SK-N-SH (cell line): ENCODE measurements around the gene SAMD4A. TPM values are rescaled to one million over a fixed set of nuclear protein-coding genes. Genes with fewer than 3 reads are reported as not detected.
A peak's percentile ranks its signal among the peaks of the same experiment; 100 is the strongest.

Experiments
- CTCF ChIA-PET: fragments of 300-600, 350-600 bp; formaldehyde crosslinking; extraction: SDS; loops from one replicate; lab custom pipeline; 2021; lab: Yijun Ruan, JAX
- POLR2A ChIA-PET: fragments of 350-600 bp; sonication (Branson Sonifier 250); formaldehyde crosslinking; extraction: SDS; loops from one replicate; lab custom pipeline; 2020; ENCODE audit warnings: antibody characterized with exemption, inconsistent platforms; lab: Yijun Ruan, JAX
- DNase-seq: peaks from one replicate; pipeline ENCODE4 v3.0.0; 2012
- H2AFZ ChIP-seq: fragments of 200-600 bp; sonication (generic); 2 replicates; pipeline ENCODE4 v1.8.1; 2016; ENCODE audit warnings: antibody characterized with exemption, mild to moderate bottlenecking, low read depth
- H3F3A ChIP-seq: fragments of 200-600 bp; sonication (generic); replicated peaks from 2 replicates; pipeline ENCODE3; 2016; ENCODE audit warnings: antibody characterized with exemption, mild to moderate bottlenecking; ENCODE audit not compliant: insufficient read depth
- H3K27ac ChIP-seq, 2 experiments: fragments of 200-500 bp in 1 of 2; fragments of 200-600 bp in 1 of 2; sonication (Bioruptor generic) in 1 of 2; sonication (generic), shearing (Covaris generic) in 1 of 2; 2 replicates each; pipeline versions ENCODE4 v1.5.1 to v1.6.1; 2014 to 2016; ENCODE audit warnings: low read depth in 2 of 2, inconsistent platforms in 1 of 2, low read length in 1 of 2, mild to moderate bottlenecking in 1 of 2, mixed read lengths in 1 of 2
- H3K27me3 ChIP-seq: fragments of 200-600 bp; sonication (generic), shearing (Covaris generic); 2 replicates; pipeline ENCODE4 v1.6.1; 2016; ENCODE audit warnings: mixed run types; ENCODE audit not compliant: insufficient read depth
- H3K36me3 ChIP-seq, 2 experiments: fragments of 200-500 bp in 1 of 2; fragments of 200-600 bp in 1 of 2; sonication (Bioruptor generic) in 1 of 2; sonication (generic) in 1 of 2; replicated peaks in 1 of 2; 2 replicates each; pipeline versions ENCODE3 to v1.5.1; 2014 to 2016; ENCODE audit warnings: low read length in 1 of 2, mild to moderate bottlenecking in 1 of 2; ENCODE audit not compliant: insufficient read depth in 2 of 2, control insufficient read depth in 1 of 2
- H3K4me1 ChIP-seq, 2 experiments: fragments of 200-500 bp in 1 of 2; fragments of 200-600 bp in 1 of 2; sonication (Bioruptor generic) in 1 of 2; sonication (generic), shearing (Covaris generic) in 1 of 2; 2 replicates each; pipeline versions ENCODE4 v1.5.1 to v1.6.1; 2014 to 2016; ENCODE audit warnings: low read depth in 1 of 2, low read length in 1 of 2, mixed run types in 1 of 2; ENCODE audit not compliant: insufficient read depth in 2 of 2, control insufficient read depth in 1 of 2
- H3K4me2 ChIP-seq: fragments of 200-600 bp; sonication (generic), shearing (Covaris generic); 2 replicates; pipeline ENCODE4 v1.6.1; 2017; ENCODE audit warnings: mixed run types
- H3K4me3 ChIP-seq, 2 experiments: fragments of 200-500 bp in 1 of 2; fragments of 200-600 bp in 1 of 2; sonication (Bioruptor generic) in 1 of 2; sonication (generic), shearing (Covaris generic) in 1 of 2; 2 replicates each; pipeline versions ENCODE4 v1.5.1 to v1.8.1; 2014 to 2016; ENCODE audit warnings: low read depth in 2 of 2, inconsistent platforms in 1 of 2, low read length in 1 of 2, mild to moderate bottlenecking in 1 of 2, mixed read lengths in 1 of 2, moderate library complexity in 1 of 2
- H3K79me2 ChIP-seq: fragments of 200-600 bp; sonication (generic); 2 replicates; pipeline ENCODE4 v1.8.1; 2017; ENCODE audit warnings: mild to moderate bottlenecking; ENCODE audit not compliant: insufficient read depth
- H3K9ac ChIP-seq: fragments of 200-600 bp; sonication (generic); 2 replicates; pipeline ENCODE4 v1.6.1; 2017; ENCODE audit warnings: mixed run types
- H3K9me2 ChIP-seq: fragments of 200-600 bp; sonication (generic); 2 replicates; pipeline ENCODE4 v1.6.1; 2017; ENCODE audit warnings: mixed run types
- H3K9me3 ChIP-seq: fragments of 200-600 bp; sonication (generic); 2 replicates; pipeline ENCODE4 v1.6.1; 2017; ENCODE audit warnings: mixed run types, mild to moderate bottlenecking, moderate library complexity
- H4K20me1 ChIP-seq: fragments of 200-600 bp; sonication (generic); 2 replicates; pipeline ENCODE4 v1.6.1; 2017; ENCODE audit warnings: mild to moderate bottlenecking, mixed run types; ENCODE audit not compliant: insufficient read depth
- EP300 ChIP-seq, 2 experiments: IDR thresholded peaks; 2 replicates each; pipeline versions ENCODE4 v1.4.0 to v1.6.1; 2012; ENCODE audit warnings: borderline replicate concordance in 1 of 2, low read depth in 1 of 2, low read length in 1 of 2
- FOXJ3 ChIP-seq: sonication (generic); formaldehyde crosslinking; IDR thresholded peaks from 2 replicates; pipeline ENCODE4 v1.5.1; 2020; ENCODE audit warnings: mild to moderate bottlenecking, missing genetic modification reagents
- JUND ChIP-seq: IDR thresholded peaks from 2 replicates; pipeline ENCODE4 v1.4.0; 2012
- MXI1 ChIP-seq: IDR thresholded peaks from 2 replicates; pipeline ENCODE4 v1.6.1; 2012; ENCODE audit warnings: mild to moderate bottlenecking, low read depth, low read length, improper control_type of control experiment
- PBX3 ChIP-seq: IDR thresholded peaks from 2 replicates; pipeline ENCODE4; 2012
- POLR2AphosphoS5 ChIP-seq: IDR thresholded peaks from 2 replicates; pipeline ENCODE4 v1.6.1; 2012; ENCODE audit warnings: low read depth, low read length
- RCOR1 ChIP-seq: fragments of 150-350 bp; IDR thresholded peaks from 2 replicates; pipeline ENCODE4 v1.6.1; 2017; ENCODE audit warnings: antibody characterized with exemption, low read length
- SIN3A ChIP-seq: IDR thresholded peaks from 2 replicates; pipeline ENCODE4 v1.6.1; 2012; ENCODE audit warnings: low read depth, mild to moderate bottlenecking, low read length, moderate library complexity, borderline replicate concordance
- TAF1 ChIP-seq: IDR thresholded peaks from 2 replicates; pipeline ENCODE4 v1.6.1; 2012; ENCODE audit warnings: low read depth, mild to moderate bottlenecking, low read length, moderate library complexity, borderline replicate concordance
- USF1 ChIP-seq: IDR thresholded peaks from 2 replicates; pipeline ENCODE4 v1.4.0; 2012; ENCODE audit warnings: low read depth, borderline replicate concordance
- WGBS: methylation state at CpG from one replicate; pipeline ENCODE4 v1.1.6; 2017; ENCODE audit warnings: low lambda C conversion rate; 5-methylcytosine and 5-hydroxymethylcytosine counted together
- polyA plus RNA-seq, 3 experiments: library from polyadenylated mRNA; depleted of rRNA; stranded (reverse); fragments of >200 nt; gene quantifications; 2 replicates each; pipeline ENCODE4 v1.2.3, GENCODE V29; 2012
- TF ChIP-seq, protein P1 (sequence below): fragments of 150-350 bp; IDR thresholded peaks from 2 replicates; pipeline ENCODE4 v1.6.1; 2016; ENCODE audit warnings: mild to moderate bottlenecking, low read depth, low read length
- TF ChIP-seq, protein P2 (sequence below): IDR thresholded peaks from 2 replicates; pipeline ENCODE4 v1.4.0; 2012; ENCODE audit warnings: low read depth, borderline replicate concordance

The SAMD4A gene
- polyA plus RNA-seq, 1 of the 3 experiments (the other 2 are of a cell fraction): 5.0 TPM

DNA sequence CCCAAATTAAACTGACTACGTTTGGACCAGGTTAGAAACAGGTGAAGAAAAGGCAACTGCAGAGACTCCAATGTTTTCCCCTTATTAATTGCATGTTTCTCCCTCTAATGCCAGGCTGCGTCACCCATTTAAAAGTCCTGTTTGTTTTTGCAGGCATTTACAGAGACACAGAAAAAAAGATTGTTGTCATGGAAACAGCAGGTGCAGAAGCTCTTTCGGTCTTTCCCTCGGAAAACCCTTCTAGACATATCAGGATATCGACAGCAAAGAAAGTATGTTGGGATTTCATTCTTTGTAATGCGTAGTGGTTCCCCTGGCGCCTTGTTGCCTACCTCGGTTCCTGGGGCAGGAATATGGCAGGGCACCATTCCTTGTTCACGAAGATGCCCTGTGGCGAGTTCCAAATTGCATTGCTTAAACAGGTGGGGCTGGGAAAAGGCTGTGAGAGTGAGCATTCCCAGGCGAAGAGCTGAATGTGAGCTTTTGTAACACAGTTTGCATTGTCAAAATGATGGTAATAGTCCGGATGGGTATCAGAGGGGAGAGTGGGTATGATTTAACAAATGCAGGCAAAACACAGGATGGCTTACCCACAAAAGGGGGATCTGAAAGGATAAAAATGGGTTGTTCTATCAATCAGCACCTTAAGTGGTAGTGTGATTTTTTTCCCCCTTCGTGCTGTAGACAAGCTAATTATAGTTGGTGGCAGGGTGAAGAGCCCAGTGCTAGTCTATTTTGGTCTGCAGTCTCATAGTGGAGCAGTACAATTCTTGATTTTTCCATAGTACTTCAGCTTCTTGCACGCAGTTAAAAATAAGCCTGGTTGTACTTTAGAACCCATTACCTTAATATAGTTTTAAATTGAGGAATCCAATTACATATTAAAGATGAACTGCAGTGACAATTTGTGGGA lies 203.3 kb downstream of the SAMD4A start:
- no peak overlapping the region for H3K4me2 ChIP-seq
- H3F3A ChIP-seq: peaks cover 38% of the 10 kb centered on the region
- TF ChIP-seq SIN3A (no peak), EP300 (IDR thresholded peaks at IDR 0.05; ENCODE audit: borderline replicate concordance in 1 of 2, low read depth in 1 of 2, low read length in 1 of 2) (no peak), RCOR1 (no peak), PBX3 (no peak), FOXJ3 (no peak)
- TF ChIP-seq, protein P1, sequence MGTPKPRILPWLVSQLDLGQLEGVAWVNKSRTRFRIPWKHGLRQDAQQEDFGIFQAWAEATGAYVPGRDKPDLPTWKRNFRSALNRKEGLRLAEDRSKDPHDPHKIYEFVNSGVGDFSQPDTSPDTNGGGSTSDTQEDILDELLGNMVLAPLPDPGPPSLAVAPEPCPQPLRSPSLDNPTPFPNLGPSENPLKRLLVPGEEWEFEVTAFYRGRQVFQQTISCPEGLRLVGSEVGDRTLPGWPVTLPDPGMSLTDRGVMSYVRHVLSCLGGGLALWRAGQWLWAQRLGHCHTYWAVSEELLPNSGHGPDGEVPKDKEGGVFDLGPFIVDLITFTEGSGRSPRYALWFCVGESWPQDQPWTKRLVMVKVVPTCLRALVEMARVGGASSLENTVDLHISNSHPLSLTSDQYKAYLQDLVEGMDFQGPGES: no peak
- TF ChIP-seq, protein P2, sequence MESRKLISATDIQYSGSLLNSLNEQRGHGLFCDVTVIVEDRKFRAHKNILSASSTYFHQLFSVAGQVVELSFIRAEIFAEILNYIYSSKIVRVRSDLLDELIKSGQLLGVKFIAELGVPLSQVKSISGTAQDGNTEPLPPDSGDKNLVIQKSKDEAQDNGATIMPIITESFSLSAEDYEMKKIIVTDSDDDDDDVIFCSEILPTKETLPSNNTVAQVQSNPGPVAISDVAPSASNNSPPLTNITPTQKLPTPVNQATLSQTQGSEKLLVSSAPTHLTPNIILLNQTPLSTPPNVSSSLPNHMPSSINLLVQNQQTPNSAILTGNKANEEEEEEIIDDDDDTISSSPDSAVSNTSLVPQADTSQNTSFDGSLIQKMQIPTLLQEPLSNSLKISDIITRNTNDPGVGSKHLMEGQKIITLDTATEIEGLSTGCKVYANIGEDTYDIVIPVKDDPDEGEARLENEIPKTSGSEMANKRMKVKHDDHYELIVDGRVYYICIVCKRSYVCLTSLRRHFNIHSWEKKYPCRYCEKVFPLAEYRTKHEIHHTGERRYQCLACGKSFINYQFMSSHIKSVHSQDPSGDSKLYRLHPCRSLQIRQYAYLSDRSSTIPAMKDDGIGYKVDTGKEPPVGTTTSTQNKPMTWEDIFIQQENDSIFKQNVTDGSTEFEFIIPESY: no peak
- peaks cover 16 to 36% of the 10 kb centered on the region in 2 experiments for H3K36me3 ChIP-seq
- no peaks in the 10 kb centered on the region for H3K9me2 ChIP-seq
- no peak overlapping the region for H2AFZ ChIP-seq
- 95% methylated on average over 14 of the region's 14 CpGs for WGBS
- no peaks in the 10 kb centered on the region for H3K9me3 ChIP-seq
- no peak overlapping the region for H3K4me3 ChIP-seq
- H3K9ac ChIP-seq: no peak overlapping the region
- no peak for DNase-seq
- H4K20me1 ChIP-seq: no peaks in the 10 kb centered on the region; the same call in 1 of the 2 replicates
- H3K79me2 ChIP-seq: peaks cover 4% of the 10 kb centered on the region; the same call in 1 of the 2 replicates
- H3K4me1 ChIP-seq: peaks cover 14 to 28% of the 10 kb centered on the region in 2 experiments
- ChIA-PET CTCF (interaction anchor here (1.0 to 3.1 kb wide), 4 partner anchors 9 to 206 kb away, joined by 3 to 13 read pairs (median 3); no protein-coding TSS in a partner anchor), POLR2A (no interaction called here)
- H3K27me3 ChIP-seq: no peaks in the 10 kb centered on the region
- H3K27ac ChIP-seq: no peak overlapping the region

DNA sequence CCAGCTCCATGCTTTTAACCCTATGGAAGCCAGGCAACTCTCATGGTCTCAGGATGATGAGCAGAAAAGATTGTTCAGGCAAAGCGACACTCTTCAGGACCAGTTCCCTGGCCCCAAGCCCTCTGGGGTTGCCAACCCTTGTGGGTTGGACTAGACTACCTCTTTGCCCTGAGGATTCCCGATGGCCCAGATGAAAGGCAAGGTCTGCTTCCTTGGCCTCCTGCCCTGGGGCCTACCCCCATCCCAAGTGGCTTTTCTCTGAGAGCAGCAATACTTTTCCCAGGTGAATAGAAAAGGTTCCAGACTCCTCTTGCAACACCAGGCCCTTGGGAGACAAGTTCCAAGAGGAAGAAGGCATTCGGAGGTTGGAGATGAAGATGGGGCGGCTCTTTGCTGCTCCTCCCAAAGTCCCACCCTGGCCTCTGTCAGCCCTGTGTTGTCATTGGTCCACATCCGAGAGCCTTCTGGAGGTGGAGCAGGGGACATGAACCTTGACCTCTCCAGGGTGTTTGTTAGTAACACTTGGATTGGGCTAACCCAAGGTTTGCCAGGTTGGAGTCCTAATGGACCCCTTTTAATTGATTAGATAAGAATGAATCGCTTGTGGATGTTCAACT lies 204.6 kb downstream of the SAMD4A start:
- Histone ChIP-seq H3K9me3 (no peaks in the 10 kb centered on the region), H3K9ac (no peak overlapping the region), H2AFZ (no peak overlapping the region), H3K27ac (peak overlapping the region in 1 of 2 experiments; percentile 97; a peak in 2 of 4 replicates), H3K27me3 (no peaks in the 10 kb centered on the region), H3K9me2 (no peaks in the 10 kb centered on the region), H3K79me2 (peaks cover 4% of the 10 kb centered on the region; the same call in 1 of the 2 replicates), H3K4me2 (no peak overlapping the region), H4K20me1 (no peaks in the 10 kb centered on the region; the same call in 1 of the 2 replicates), H3K4me1 (peaks cover 17 to 41% of the 10 kb centered on the region in 2 experiments), H3K4me3 (no peak overlapping the region), H3K36me3 (peaks cover 16 to 29% of the 10 kb centered on the region in 2 experiments), H3F3A (peaks cover 48% of the 10 kb centered on the region)
- DNase-seq: no peak
- TF ChIP-seq MXI1: no peak
- no peak for TF ChIP-seq TAF1
- no peak for TF ChIP-seq JUND
- TF ChIP-seq POLR2AphosphoS5: no peak
- no peak for TF ChIP-seq USF1
- POLR2A ChIA-PET: no interaction called here
- CTCF ChIA-PET: interaction anchor here (3.1 to 3.5 kb wide), 2 partner anchors 15 to 208 kb away, joined by 13 to 15 read pairs; no protein-coding TSS in a partner anchor
- WGBS: 75% methylated on average over 5 of the region's 6 CpGs
